Activated CD4-positive, alpha-beta T cell treated with anti-CD3 and anti-CD28 coated beads, Interleukin-2, amount 10 ng/mL, durations not matched to agents 7 days and 5 days (primary cell): Measurements from ENCODE around the gene SIRT6. TPM values are rescaled to one million over a fixed set of nuclear protein-coding genes. Genes with fewer than 3 reads are reported as not detected.
A peak's percentile ranks its signal among the peaks of the same experiment; 100 is the strongest.
"Not testable (repeated sequence)": the region's sequence is repeated elsewhere in the genome, so short reads cannot be mapped to it uniquely, and the experiment has no call there.

ENCODE experiments used
- CTCF ChIA-PET: fragments of 350-600 bp; sonication (Branson Sonifier 250); formaldehyde crosslinking; loops from one replicate; lab custom pipeline; 2021; ENCODE audit warnings: antibody characterized with exemption; lab: Charles Lee
- POLR2A ChIA-PET: fragments of 350-600 bp; sonication (Branson Sonifier 250); formaldehyde crosslinking; loops from one replicate; lab custom pipeline; 2021; ENCODE audit warnings: antibody characterized with exemption; lab: Charles Lee
- DNase-seq: peaks from one replicate; pipeline ENCODE4 v3.0.0-alpha.2; 2020
- H3K27ac Mint-ChIP-seq: one replicate; pipeline ENCODE4 v1.8.0; 2021; ENCODE audit warnings: mild to moderate bottlenecking, moderate library complexity, mixed read lengths
- H3K27me3 Mint-ChIP-seq: one replicate; pipeline ENCODE4 v1.8.0; 2021; ENCODE audit warnings: mixed read lengths
- H3K36me3 Mint-ChIP-seq: one replicate; pipeline ENCODE4 v1.8.0; 2021; ENCODE audit warnings: low read depth, mixed read lengths
- H3K4me1 Mint-ChIP-seq: one replicate; pipeline ENCODE4 v1.8.0; 2021; ENCODE audit warnings: mixed read lengths
- H3K4me3 Mint-ChIP-seq: one replicate; pipeline ENCODE4 v1.8.0; 2021; ENCODE audit warnings: mild to moderate bottlenecking, moderate library complexity, mixed read lengths
- H3K9me3 Mint-ChIP-seq: one replicate; pipeline ENCODE4 v1.8.0; 2021; ENCODE audit warnings: mixed read lengths
- total RNA-seq, 2 experiments: library from RNA; stranded (reverse); gene quantifications; one replicate each; pipeline ENCODE4 v1.2.3, GENCODE V29; 2021

Gene SIRT6
- total RNA-seq, 2 experiments from 2014 or later = 31.3 to 35.2 TPM

GRCh38 chr19:4197228-4197624 is 14.9 kb upstream of the SIRT6 start:
- no peak overlapping the region for H3K27ac Mint-ChIP-seq
- H3K4me1 Mint-ChIP-seq = peaks cover 9% of the 10 kb centered on the region
- H3K27me3 Mint-ChIP-seq = peaks cover 43% of the 10 kb centered on the region
- CTCF ChIA-PET = no interaction called here
- peaks cover 10% of the 10 kb centered on the region for H3K9me3 Mint-ChIP-seq
- H3K4me3 Mint-ChIP-seq = no peak overlapping the region
- DNase-seq = no peak
- POLR2A ChIA-PET = no interaction called here
- H3K36me3 Mint-ChIP-seq = peaks cover 9% of the 10 kb centered on the region

GRCh38 chr19:4196587-4197148 is 14.3 kb upstream of the SIRT6 start:
- no peak overlapping the region for H3K27ac Mint-ChIP-seq
- peaks cover 10% of the 10 kb centered on the region for H3K9me3 Mint-ChIP-seq
- H3K27me3 Mint-ChIP-seq = peaks cover 43% of the 10 kb centered on the region
- H3K4me3 Mint-ChIP-seq = no peak overlapping the region
- H3K36me3 Mint-ChIP-seq = peaks cover 9% of the 10 kb centered on the region
- H3K4me1 Mint-ChIP-seq = peaks cover 9% of the 10 kb centered on the region
- no peak for DNase-seq
- ChIA-PET CTCF (interaction anchor here (0.6 kb wide), 1 partner anchor 9 kb away, joined by 3 read pairs; no protein-coding TSS in a partner anchor), POLR2A (no interaction called here)

DNA sequence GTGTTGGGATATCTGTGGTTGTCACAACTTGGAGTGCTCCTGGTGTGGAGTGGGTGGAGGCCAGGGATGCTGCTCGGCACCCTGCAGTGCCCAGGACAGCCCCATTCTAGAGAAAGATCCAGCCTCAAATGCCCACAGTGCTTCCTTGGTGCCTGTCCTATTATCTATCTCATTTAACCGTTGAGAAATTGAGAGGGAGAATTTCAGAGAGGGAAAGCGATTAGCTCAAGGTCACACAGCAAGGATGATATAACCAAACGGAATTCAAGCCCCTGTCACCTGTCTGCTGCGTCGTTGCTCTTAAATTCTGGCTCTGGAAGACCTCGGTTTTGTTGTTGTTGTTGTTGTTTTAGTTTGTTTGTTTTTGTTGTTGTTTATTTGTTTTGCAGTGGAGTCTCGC is 13.6 kb upstream of the SIRT6 start:
- no peak for DNase-seq
- H3K4me1 Mint-ChIP-seq = peaks cover 9% of the 10 kb centered on the region
- peaks cover 9% of the 10 kb centered on the region for H3K36me3 Mint-ChIP-seq
- H3K27me3 Mint-ChIP-seq = peaks cover 40% of the 10 kb centered on the region
- POLR2A ChIA-PET = no interaction called here
- no peak overlapping the region for H3K4me3 Mint-ChIP-seq
- H3K27ac Mint-ChIP-seq = no peak overlapping the region
- H3K9me3 Mint-ChIP-seq = peaks cover 10% of the 10 kb centered on the region
- CTCF ChIA-PET = interaction anchor here (0.6 kb wide), 2 partner anchors 9 to 262 kb away, joined by 3 read pairs; no protein-coding TSS in a partner anchor

DNA sequence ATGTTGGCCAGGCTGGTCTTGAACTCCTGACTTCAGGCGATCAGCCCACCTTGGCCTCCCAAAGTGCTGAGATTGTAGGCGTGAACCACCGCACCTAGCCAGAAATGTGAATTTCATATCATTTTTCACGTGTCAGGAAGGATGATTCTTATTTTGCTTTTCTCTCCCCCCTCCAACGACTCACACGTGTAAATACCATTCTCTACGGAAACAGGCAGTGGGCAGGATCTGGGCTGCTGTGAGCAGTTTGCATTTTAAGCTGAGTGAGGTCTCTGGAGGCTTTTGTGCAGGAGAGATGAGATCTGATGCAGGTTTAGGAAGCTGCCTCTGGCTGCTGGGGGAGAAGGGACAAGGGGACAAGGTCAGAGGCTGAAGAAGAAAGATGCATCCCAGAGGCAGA is 12.0 kb upstream of the SIRT6 start:
- Mint-ChIP-seq H3K36me3 (peaks cover 9% of the 10 kb centered on the region), H3K9me3 (peaks cover 10% of the 10 kb centered on the region), H3K4me1 (peaks cover 9% of the 10 kb centered on the region), H3K27me3 (peaks cover 30% of the 10 kb centered on the region), H3K4me3 (no peak overlapping the region), H3K27ac (no peak overlapping the region)
- DNase-seq = no peak
- CTCF ChIA-PET = interaction anchor here (1.0 kb wide), 1 partner anchor 54 kb away, joined by 3 read pairs; no protein-coding TSS in a partner anchor
- POLR2A ChIA-PET = no interaction called here

DNA sequence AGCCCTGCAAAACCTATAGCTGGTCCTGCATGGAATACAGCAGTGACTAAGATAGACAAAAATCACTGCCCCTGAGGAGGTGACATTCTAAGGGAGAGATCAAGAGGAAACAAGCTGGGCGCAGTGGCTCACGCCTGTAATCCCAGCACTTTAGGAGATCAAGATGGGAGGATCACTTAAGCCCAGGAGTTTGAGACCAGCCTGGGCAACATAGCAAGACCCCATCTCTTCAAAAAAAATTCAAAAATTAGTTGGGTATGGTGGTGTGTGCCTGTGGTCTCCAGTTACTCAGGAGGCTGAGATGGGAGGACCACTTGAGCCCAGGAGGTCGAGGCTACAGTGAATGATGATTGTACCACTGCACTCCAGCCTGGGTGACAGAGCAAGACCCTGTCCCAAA is 10.2 kb upstream of the SIRT6 start:
- CTCF ChIA-PET = interaction anchor here (1.6 kb wide), 1 partner anchor 10 kb away, joined by 5 read pairs; no protein-coding TSS in a partner anchor
- H3K36me3 Mint-ChIP-seq, H3K27ac Mint-ChIP-seq, H3K4me1 Mint-ChIP-seq, POLR2A ChIA-PET, H3K4me3 Mint-ChIP-seq, H3K9me3 Mint-ChIP-seq, DNase-seq: not testable (repeated sequence)
- peaks cover 18% of the 10 kb centered on the region for H3K27me3 Mint-ChIP-seq

GRCh38 chr19:4189641-4190040 is 7.3 kb upstream of the SIRT6 start:
- Mint-ChIP-seq H3K27ac (no peak overlapping the region), H3K27me3 (peaks cover 9% of the 10 kb centered on the region), H3K9me3 (no peaks in the 10 kb centered on the region), H3K4me3 (no peak overlapping the region), H3K4me1 (peaks cover 3% of the 10 kb centered on the region), H3K36me3 (no peaks in the 10 kb centered on the region)
- CTCF ChIA-PET = interaction anchor here (0.5 to 1.3 kb wide), 3 partner anchors 12 to 34 kb away, joined by 3 read pairs; no protein-coding TSS in a partner anchor
- no peak for DNase-seq
- POLR2A ChIA-PET = no interaction called here

DNA sequence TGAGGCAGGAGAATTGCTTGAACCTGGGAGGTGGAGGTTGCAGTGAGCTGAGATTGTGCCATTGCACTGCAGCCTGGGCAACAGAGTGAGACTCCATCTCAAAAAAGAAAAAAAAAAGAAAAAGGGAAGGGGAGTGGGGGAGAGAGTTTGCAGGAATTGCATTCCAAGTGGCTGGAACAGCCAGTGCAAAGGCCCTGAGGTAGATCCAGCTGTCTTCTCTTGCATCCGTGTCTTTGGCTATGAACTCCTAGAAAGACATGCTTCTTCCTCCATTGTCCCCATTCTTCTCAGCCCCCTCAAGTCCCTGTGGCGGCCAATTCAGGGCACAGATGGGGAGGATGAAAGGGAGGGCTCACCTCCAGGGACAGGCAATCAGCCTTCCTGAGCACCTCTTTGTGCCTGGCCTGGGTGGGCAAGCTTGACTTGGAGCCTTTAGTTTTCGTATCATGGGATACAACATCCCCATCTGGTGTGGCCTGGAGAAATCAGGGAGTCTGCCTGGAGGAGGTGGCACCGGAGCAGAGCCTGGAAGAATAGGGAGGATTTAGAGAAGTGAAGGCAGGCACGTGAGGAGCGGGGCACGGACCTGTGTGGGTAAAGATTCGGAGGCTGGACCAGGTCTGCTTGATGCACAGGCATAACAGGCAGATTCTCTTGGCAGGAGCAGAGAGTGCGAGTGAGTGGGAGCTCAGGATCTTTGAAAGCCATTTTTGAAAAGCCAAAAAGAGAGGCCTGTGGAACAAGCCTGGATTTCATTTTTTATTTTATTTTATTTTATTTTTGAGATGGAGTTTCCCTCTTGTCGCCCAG is 5.2 kb upstream of the SIRT6 start:
- Mint-ChIP-seq H3K4me3 (no peak overlapping the region), H3K27ac (no peak overlapping the region), H3K4me1 (peaks cover 12% of the 10 kb centered on the region), H3K27me3 (no peaks in the 10 kb centered on the region), H3K36me3 (no peaks in the 10 kb centered on the region), H3K9me3 (no peaks in the 10 kb centered on the region)
- POLR2A ChIA-PET = no interaction called here
- CTCF ChIA-PET = interaction anchor here (0.6 to 1.4 kb wide), 3 partner anchors 9 to 25 kb away, joined by 3 to 6 read pairs (median 3); no protein-coding TSS in a partner anchor
- no peak for DNase-seq

GRCh38 chr19:4186087-4186993 is 4.0 kb upstream of the SIRT6 start:
- POLR2A ChIA-PET = no interaction called here
- Mint-ChIP-seq H3K36me3 (peaks cover 4% of the 10 kb centered on the region), H3K9me3 (no peaks in the 10 kb centered on the region), H3K27me3 (no peaks in the 10 kb centered on the region), H3K4me3 (no peak overlapping the region), H3K4me1 (peaks cover 20% of the 10 kb centered on the region), H3K27ac (no peak overlapping the region)
- DNase-seq = peak; percentile 88
- CTCF ChIA-PET = interaction anchor here (0.7 to 1.2 kb wide), 5 partner anchors 10 to 190 kb away, joined by 3 read pairs; no protein-coding TSS in a partner anchor

DNA sequence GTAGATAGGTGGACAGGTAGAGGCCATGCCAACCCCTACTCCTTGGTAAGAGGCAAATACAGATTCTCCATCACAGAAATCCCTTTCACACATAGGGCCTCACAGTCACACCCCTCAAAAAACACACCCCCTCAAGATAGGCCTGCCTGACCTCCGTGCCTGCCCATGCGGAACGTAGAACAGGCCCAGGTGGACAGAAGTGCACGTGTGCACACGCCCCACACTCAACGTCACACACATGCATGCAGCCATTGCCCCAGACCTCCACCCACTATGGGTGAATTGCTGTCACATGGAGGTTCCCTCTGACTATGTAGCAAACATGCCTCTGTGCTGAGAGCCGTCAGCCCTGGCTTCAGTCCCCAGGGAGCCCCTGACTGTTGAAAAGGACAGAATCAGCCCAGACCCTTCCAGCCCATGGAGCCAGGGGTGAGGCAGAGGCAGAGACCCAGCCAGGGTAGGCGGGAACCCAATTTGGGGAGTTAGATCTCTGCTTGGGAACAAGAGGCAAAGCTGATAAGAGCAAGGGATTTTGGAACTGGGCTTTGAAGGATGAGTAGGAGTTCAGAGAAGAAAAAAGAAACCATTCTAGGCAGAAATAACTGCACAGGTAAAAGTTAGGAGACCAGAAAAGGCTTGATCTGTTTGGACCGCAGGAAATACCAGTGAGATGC is 3.2 kb upstream of the SIRT6 start:
- Mint-ChIP-seq H3K4me3 (no peak overlapping the region), H3K27me3 (no peaks in the 10 kb centered on the region), H3K36me3 (peaks cover 5% of the 10 kb centered on the region), H3K9me3 (no peaks in the 10 kb centered on the region), H3K27ac (no peak overlapping the region), H3K4me1 (peaks cover 28% of the 10 kb centered on the region)
- DNase-seq = no peak
- ChIA-PET CTCF (no interaction called here), POLR2A (no interaction called here)

DNA sequence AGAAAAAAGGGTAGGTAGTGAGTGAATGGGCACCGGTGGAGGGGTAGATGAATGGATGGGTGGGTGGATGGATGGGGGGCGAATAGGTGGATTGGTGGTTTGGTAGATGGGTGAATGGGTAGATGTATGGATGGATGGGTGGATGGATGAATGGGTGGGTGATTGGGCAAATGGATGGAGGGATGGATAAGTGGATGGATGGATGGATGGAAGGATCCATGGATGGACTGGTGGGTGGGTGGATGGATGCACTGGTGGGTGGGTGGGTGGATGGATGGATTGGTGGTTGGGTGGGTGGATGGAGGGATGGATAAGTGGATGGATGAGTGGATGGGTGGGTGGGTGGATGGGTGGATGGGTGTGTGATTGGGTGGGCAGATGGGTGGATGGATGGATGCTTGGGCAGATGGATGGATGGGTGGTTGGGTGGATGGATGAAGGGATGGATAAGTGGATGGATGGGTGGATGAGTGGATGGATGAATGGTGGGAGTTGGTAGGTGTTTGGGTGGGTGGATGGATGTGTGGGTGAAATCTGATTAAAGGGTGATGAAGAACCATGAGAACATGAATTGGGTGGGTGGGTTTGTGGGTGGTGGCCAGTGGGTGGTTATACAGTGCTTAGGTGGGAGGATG is 2.5 kb upstream of the SIRT6 start:
- peaks cover 11% of the 10 kb centered on the region for H3K36me3 Mint-ChIP-seq
- CTCF ChIA-PET = interaction anchor here (1.7 kb wide), 1 partner anchor 45 kb away, joined by 7 read pairs; no protein-coding TSS in a partner anchor
- no peaks in the 10 kb centered on the region for H3K27me3 Mint-ChIP-seq
- peaks cover 34% of the 10 kb centered on the region for H3K4me1 Mint-ChIP-seq
- no peak overlapping the region for H3K4me3 Mint-ChIP-seq
- no peak overlapping the region for H3K27ac Mint-ChIP-seq
- no peak for DNase-seq
- POLR2A ChIA-PET = interaction anchor here (0.6 kb wide), 1 partner anchor 36 kb away, joined by 11 read pairs; no protein-coding TSS in a partner anchor
- no peaks in the 10 kb centered on the region for H3K9me3 Mint-ChIP-seq

- Mint-ChIP-seq H3K36me3 (peaks cover 17% of the 10 kb centered on the region), H3K4me1 (peaks cover 41% of the 10 kb centered on the region), H3K27ac (no peak overlapping the region), H3K4me3 (peak overlapping the region; percentile 51), H3K27me3 (no peaks in the 10 kb centered on the region), H3K9me3 (no peaks in the 10 kb centered on the region)
- ChIA-PET POLR2A (interaction anchor here (0.6 kb wide), 1 partner anchor 37 kb away, joined by 11 read pairs; no protein-coding TSS in a partner anchor), CTCF (interaction anchor here (0.6 to 1.7 kb wide), 2 partner anchors 44 to 1890 kb away, joined by 3 to 7 read pairs; no protein-coding TSS in a partner anchor)
- no peak for DNase-seq
Observed at GRCh38 chr19:4183967-4184717, 1.8 kb upstream of the SIRT6 start.
